ENCODE results near the gene FAM76A.
A peak's percentile ranks its signal among the peaks of the same experiment; 100 is the strongest.
"Not testable (repeated sequence)": the region's sequence is repeated elsewhere in the genome, so short reads cannot be mapped to it uniquely, and the experiment has no call there.

FAM76A gene

GRCh38 chr1:27725374-27726172, at the start of gene FAM76A:
Gene FAM76A (plus strand): TSS chr1:27725961. CDS start chr1:27726081, 120 bp downstream.
- peak; percentile 91 for DNase-seq (ENCODE audit: low spot score)

DNA sequence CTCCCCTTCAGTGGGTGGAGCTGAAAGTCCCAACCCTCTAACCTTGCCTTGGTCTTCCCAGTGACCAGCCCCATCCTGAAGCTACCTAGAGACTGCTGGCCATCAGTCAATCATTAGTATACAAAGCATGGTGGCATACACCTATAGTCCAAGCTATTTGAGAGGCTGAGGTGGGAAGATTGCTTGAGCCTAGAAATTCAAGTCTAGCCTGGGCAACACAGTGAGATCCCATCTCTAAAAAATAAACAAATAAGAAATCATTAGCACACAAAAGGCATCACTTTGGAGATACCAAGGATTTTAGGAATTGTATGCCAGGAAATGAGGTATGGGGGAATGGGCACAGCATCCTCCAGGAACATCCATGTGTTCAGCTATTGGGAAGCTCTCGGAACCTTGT, 49.4 kb upstream of the FAM76A start:
- no peak for DNase-seq (ENCODE audit: low spot score)

- no peak for DNase-seq (ENCODE audit: low spot score)
Measured at GRCh38 chr1:27678747-27679146, 47.0 kb upstream of the FAM76A start.

DNA sequence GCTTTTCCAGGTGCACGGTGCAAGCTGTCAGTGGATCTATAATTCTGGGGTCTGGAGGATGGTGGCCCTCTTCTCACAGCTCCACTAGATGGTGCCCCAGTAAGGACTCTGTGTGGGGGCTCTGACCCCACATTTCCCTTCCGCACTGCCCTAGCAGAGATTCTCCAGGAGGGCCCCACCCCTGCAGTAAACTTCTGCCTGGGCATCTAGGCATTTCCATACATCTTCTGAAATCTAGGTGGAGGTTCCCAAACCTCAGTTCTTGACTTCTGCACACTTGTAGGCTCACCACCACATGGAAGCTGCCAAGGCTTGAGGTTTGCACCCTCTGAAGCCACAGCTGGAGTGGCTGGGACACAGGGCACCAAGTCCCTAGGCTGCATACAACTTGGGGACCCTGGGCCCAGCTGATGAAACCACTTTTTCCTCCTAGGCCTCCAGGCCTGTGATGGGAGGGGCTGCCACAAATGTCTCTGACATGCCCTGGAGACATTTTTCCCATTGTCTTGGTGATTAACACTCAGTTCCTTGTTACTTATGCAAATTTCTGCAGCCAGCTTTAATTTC, 45.5 kb upstream of the FAM76A start:
- not testable (repeated sequence) for DNase-seq (ENCODE audit: low spot score)

DNA sequence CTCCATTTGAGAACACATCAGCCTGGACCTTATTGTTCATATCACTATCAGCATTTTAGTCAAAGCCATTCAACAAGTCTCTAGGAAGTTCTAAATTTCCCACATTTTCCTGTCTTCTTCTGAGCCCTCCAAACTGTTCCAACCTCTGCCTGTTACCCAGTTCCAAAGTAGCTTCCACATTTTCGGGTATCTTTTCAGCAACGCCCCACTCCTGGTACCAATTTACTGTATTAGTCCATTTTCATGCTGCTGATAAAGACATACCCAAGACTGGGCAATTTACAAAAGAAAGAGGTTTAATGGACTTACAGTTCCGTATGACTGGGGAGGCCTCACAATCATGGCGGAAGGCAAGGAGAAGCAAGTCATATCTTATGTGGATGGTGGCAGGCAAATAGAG, 44.2 kb upstream of the FAM76A start:
- DNase-seq (ENCODE audit: low spot score), result not testable (repeated sequence)

GRCh38 chr1:27682351-27682944, 43.3 kb upstream of the FAM76A start:
- DNase-seq (ENCODE audit: low spot score), result no peak

DNA sequence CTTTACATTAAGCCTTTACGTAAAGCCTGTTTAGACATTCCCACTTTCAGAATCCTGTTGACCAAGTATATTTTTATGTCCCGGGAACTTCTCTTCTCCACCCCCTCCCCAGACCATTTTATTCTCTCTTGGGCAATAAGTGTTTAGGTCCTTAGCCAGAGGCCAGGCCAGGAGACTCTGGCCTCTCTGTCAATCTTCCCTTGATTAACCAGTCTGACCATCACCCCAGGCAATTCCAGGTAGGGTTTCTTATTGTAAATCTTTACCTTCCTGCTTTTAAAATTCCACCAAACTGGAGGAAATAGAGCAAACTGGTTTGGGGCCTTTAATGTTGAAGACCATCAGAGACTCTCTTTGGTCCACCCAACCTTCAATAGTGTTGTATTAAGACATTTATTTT, 41.6 kb upstream of the FAM76A start:
- DNase-seq (ENCODE audit: low spot score), result no peak

DNA sequence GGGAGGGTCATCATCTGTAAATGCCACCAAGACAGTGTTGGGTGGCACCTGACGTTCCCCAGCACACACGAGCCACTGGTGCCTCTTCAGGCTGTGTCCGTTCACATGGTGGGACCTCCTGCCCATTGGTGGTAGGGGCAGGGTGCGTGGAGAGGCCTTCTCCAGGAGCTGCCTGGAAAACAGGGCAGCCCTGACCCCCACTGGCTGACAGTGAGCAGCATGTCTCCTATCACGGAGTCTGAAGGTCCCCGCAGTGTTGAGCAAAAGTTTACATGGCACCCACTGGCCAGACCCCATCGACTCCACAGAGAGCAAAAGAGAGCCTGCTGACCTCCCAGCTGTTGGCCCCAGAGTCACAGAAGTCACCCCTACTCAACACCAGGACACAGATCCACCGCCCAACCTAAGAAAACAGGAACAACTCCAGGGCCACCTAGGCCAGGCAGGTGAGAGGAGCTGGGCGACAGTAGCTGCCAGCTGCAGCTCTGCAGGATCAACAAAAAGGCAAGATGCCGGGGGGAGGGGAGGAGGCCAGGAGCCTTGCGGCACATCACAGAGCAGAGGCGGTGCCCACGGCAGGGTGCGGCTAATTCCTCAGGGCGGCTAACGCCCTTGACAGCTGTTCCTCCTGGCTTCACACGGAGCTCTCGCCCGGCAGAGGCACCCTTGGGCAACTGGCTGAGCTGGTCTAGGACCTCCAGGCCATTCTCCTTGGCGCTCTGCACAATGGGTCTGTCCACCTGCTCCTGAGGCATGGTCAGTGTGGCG, 39.4 kb upstream of the FAM76A start:
- no peak for DNase-seq (ENCODE audit: low spot score)

GRCh38 chr1:27687906-27688305, 37.9 kb upstream of the FAM76A start:
- no peak for DNase-seq (ENCODE audit: low spot score)

DNA sequence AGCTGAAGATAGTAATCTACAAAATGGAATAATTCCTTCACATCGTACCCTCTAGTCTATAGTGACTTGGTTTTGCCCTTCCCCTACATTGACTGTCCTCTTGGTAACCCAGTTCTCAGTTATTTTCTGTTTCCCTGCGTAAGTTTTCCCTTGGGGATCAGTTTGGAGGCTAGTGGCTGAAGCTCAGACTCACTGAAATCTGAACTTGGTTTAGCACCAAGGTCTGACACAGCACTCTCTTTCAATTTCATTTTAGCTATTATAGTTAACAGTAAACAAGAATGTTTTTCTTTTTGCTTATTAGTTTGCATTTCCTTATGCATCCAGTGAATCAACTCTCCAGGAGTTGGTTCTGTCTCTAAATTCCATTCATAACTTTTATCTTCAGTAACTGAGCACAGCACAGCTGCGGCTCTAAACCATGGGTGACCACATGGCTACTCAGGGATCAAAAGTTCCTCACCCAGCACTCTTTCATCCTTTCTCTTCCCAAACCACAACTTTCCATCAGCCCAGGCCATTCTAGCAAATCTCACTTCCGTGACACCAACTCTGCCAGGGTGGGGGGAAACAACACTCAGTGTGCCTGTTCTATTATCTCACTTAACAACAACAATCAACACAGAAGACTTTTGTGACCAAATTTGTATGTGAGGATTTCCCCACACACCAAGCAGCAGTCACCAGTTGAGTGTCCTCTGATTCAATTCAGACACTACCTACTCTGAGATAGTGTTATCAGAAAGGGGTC, 36.2 kb upstream of the FAM76A start:
- no peak for DNase-seq (ENCODE audit: low spot score)

DNA sequence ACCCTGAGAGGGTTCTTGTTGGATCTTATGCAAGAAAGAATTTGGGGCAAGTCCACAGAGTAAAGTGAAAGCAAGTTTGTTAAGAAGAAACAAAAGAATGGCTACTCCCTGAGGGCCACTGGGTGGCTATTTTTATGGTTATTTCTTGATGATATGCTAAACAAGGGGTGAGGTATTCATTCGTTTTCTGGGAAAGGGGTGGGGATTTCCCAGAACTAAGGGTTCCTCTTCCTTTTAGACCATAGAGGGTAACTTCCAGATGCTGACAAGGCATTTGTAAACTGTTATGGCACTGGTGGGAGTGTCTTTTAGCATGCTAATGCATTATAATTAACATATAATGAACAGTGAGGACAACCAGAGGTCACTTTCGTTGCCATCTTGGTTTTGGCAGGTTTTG, 35.6 kb upstream of the FAM76A start:
- DNase-seq (ENCODE audit: low spot score), result no peak

DNA sequence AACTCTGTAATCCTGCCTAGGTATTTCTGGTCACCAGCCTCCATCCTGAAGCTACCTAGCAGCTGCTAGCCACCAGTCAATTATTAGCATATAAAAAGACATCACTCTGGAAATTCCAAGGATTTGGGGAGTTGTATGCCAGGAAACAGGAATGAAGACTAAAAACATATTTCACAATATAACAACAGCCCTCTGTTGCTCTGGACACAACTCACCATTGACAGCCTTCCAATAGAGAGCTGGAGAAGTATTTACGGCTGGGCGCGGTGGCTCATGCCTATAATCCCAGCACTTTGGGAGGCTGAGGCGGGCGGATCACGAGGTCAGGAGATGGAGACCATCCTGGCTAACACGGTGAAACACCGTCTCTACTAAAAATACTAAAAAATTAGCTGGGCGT, 28.9 kb upstream of the FAM76A start:
- DNase-seq (ENCODE audit: low spot score), result not testable (repeated sequence)

DNA sequence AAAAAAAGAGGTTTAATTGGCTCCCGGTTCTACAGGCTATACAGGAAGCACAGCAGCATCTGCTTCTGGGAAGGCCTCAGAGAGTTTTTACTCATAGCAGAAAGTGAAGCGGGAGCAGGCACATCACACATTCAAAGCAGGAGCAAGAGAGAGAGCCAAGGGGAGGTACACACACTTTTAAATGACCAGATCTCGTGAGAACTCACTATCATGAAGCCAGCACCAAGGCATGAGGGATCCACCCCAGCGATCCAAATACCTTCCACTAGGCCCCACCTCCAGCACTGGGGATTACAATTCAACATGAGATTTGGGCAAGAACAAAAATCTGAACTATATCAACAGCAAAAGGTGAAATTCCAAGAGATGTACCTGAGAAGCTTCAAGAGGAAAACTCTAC, 20.8 kb upstream of the FAM76A start:
- DNase-seq (ENCODE audit: low spot score), result no peak

- DNase-seq (ENCODE audit: low spot score), result no peak
Measured at GRCh38 chr1:27705545-27705944, 20.2 kb upstream of the FAM76A start.

DNA sequence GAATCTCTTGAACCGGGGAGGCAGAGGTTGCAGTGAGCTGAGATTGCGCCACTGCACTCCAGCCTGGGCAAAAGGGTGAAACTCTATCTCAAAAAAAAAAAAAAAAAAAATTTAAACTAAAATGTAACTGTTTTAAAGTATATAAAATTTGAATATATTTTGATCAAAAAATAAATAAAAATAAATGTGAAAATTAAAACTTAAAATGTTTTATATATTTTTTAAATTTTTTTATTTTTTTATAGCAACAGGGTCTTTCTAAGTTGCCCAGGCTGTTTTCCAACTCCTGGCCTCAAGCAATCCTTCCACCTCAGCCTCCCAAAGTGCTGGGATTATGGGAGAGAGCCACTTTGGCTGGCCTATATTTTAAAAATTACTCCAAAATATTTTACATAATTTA, 15.2 kb upstream of the FAM76A start:
- no peak for DNase-seq (ENCODE audit: low spot score)

DNA sequence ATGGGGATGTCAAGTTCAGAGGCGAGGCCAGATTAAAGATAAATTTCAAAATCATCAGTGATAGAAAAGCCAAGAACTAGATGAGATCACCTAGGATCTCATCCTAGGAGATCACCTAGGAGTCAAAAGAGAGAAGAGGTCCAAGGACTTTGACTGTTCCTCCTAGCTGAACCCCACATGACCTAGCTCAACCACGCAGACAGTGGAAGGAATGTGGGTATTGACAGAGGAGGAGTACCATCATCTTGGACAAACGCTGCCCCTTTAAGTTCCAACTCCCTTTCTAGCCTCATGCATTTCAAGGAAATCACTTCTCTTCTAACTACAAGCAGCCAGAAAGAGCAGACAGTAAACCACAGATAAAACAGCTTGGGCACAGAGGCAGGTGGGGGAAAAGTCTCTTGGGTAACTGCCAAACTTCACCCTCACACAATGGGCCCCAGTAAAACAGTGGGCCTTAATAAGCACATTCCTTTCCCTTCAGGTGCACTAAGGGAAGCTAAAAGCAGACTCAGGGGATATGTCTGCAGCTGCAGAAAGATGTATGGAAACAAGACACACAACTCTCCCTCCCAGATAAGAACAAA, 12.5 kb upstream of the FAM76A start:
- DNase-seq (ENCODE audit: low spot score), result no peak

- no peak for DNase-seq (ENCODE audit: low spot score)
Measured at GRCh38 chr1:27713869-27714513, 11.8 kb upstream of the FAM76A start.

GRCh38 chr1:27716262-27716895, 9.4 kb upstream of the FAM76A start:
- no peak for DNase-seq (ENCODE audit: low spot score)

GRCh38 chr1:27719286-27720251, 6.2 kb upstream of the FAM76A start:
- peak; percentile 8 for DNase-seq (ENCODE audit: low spot score)

All from HuH-7.5 (cell line).